ENCODE measurements around the gene PON2. TPM values are rescaled to one million over a fixed set of nuclear protein-coding genes. Genes with fewer than 3 reads are reported as not detected.
"Not testable (repeated sequence)": the region's sequence is repeated elsewhere in the genome, so short reads cannot be mapped to it uniquely, and the experiment has no call there.

PON2 gene
- 1 to 10 TPM; 6.3 to 6.9 TPM for total RNA-seq

DNA sequence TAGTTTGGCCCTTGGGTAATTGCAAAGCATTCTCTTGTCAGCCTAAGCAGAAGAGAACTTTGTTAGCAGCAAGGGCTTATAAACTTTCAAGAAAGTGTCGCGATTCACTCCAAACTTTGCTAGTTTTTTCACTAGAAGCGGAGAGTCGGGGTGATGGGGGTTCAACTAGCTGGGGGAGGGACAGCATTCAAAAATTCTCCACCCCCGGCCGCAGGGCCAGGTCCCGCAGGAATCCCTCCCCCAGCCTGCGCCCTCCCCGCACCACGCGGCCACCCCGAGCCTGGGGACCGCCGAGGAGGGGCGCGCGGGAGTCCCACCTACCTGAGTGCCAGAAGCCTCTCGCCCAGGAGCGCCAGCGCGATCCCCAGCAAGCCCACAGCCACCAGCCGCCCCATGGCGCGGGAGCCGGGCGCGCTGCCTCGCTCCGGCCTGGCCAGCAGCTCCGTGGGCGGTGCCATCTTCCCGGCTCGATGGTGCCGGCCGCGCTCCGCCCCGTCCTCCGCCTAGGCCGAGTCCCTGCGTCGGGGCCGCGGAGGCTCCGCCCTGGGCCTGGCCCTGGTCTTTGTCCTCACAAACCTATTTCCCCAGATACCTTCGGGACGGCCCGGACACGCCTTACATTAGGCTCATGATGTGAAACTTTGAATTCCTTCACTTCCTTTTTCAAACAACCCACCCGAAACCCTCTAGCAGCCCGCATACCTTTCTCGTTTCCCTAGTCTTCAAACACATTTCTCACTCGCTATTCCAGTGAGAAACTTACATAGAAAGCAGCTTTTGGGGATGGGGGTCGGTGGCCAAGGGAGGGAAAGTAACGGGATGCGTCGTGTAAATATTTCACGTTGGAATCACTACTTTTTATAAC lies at the start of gene PON2:
PON2 (minus strand) TSS at position 472 of the 865 bp plus-strand sequence; CDS start at position 395, 77 bp downstream.
- CTCF ChIA-PET, result interaction anchor here (1.1 kb wide), 1 partner anchor 39 kb away, joined by 5 read pairs; no protein-coding TSS in a partner anchor
- POLR2A ChIA-PET, result interaction anchor here (0.6 kb wide), 1 partner anchor 1429 kb away, joined by 3 read pairs; no protein-coding TSS in a partner anchor

DNA sequence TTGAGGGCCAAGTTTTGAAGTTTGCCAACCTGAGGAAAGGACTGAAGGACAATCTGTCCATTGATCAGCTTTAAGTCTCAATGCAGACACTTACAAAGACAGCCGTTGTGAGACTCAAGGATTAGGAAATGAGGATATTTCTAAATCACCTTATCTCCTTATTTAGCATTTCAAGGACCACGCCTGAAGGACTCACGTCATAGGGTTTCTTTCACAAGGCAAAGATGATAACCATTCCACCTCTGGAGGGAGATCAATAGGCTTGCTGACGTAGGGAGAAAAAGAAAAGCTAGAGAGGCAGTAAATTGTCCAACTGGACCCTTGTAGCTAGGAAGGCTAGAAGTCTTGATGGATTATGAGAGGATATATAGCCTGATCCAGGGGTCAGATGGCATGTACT lies 47.6 kb upstream of the PON2 start:
- CTCF ChIA-PET, result no interaction called here

DNA sequence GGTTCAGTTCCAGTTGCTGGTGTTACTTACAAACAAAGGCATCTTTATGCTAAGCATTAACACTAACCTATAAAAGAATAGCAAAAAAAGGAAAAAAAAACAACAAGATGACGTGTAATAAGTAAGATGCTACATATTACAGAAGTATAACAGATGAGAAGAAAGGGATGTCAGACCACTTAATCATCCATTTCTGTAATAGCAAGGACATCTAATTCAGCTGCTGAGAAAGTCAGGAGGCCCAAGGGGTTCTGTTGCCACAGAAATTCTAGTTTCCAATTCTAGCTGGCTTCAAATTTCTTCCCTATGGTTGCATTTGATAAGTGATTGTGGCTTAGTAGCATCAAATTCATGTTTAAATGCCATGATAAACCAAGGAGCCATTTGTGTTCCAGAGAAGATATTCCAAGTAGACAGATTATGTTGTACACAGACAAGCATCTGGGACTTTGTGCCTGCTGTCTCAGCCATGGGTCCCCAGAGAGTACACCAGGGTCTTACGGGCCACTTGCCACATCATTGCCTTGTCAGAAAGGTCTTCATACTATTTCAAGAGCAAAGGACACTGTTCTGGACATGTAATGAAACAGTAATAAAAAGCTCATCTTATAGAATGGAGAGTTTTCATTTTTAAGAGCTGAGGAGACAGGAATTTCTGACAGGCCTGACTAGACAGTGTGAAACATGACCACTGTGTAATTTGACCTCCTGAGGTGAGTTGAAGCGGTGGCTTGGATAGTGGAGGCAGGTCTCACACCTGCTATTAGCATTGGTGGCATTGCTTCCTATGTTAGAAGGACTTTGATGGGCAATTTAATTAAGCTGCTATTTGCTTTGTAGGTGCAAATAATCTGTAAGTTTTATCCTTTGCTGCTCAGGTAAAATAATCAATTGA lies 46.7 kb upstream of the PON2 start:
- CTCF ChIA-PET, result no interaction called here
- POLR2A ChIA-PET, result no interaction called here

More for the DNA sequence above, 47.6 kb upstream of the PON2 start:
- POLR2A ChIA-PET, result no interaction called here

DNA sequence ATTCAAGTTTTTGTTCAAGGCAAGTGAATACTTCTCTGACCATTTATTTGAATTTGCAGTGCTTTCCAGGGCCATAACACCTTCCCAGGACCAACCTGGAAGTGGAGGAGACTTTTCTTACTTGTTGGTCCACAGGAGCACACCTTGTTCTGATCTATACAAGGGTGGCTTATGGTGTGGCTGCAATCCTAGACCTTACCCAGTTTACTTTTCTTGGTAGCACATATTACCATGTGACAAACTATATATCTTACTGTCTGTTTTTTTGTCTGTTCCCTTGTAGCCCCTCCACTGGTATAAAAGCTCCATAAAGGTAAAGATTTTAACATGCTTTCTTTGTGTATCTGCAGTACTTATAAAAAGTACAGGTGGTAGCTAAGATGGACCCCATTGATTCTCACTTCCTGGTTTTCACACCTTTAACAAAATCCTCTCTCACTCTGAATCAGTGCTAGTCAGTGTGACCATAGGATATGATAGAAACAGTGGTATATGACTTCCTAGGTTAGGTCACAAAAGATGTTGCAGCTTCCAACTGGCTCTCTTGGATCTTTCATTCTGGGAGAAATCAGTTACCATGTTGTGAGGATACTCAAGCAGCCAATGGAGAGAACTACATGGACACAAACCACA lies 45.3 kb upstream of the PON2 start:
- ChIA-PET CTCF (no interaction called here), POLR2A (no interaction called here)

DNA sequence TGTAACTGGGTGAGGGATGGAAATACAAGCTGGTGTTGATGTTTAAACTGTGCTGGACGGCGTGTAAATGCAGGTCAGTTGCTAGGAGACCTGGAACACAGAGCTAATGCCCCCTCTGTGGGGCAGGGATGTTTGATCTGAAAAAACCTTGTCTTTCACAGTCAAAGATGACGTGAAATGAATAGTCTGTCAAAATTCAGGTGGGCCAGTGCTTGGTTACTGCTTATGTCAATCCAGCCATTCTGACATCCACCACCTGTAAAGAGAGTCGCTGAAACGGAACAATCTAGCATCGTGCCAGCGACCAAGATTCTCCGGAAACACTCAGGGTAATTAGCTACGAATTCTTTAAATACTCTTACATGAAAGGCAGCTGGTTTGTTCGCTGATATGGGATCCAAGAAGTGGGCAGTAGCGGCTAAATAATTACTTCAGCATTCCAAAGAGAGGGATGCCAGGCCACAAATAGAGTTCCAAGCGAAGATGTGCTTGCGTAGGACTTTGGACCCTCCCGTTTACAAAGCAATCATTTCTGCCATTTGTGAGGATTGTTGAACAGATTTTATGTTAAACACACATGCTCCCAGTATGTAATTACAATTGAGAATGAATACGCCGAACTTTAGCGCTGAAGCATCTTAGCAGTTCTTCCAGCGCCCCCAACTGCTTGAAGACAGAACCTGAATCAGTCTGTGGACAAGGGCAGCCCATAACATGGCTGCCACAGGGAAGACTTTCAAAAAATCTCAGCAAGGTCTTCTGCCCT lies 43.6 kb upstream of the PON2 start:
- POLR2A ChIA-PET, result no interaction called here
- CTCF ChIA-PET, result no interaction called here

DNA sequence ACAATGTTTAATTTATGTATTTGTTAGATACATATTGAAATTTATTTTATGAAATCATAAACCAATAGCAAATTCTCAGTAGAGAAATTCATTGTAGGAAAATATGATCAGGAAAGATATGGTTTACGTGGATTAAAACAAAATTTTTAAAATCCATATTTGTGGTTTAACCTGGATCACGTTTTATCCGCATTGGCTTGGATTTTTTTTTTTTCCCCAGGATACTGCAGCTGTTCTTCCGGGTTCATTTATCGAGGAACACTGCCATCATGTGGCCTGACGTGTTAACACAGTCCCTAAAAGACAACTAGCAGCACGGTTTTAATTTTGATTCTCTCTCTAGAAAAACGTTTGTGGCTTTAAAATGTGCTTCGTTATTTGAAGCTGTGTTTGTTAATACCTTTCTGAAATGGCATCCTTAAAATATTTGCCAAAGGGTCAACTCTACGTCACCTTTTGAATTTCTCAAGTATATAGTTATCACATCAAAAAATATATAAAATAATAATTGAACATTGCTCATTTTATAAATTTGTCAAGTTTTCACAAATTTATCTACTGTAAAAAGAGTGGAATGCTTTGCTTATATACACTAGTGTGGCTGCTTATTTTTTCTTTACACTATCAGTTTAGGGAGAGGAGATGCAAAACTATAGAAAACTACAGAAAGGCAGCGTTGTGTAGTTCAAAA lies 42.2 kb upstream of the PON2 start:
- ChIA-PET CTCF (interaction anchor here (0.5 to 1.5 kb wide), 3 partner anchors 12 to 81 kb away, joined by 3 to 5 read pairs (median 3); partner anchors contain the start of gene PON3), POLR2A (no interaction called here)

DNA sequence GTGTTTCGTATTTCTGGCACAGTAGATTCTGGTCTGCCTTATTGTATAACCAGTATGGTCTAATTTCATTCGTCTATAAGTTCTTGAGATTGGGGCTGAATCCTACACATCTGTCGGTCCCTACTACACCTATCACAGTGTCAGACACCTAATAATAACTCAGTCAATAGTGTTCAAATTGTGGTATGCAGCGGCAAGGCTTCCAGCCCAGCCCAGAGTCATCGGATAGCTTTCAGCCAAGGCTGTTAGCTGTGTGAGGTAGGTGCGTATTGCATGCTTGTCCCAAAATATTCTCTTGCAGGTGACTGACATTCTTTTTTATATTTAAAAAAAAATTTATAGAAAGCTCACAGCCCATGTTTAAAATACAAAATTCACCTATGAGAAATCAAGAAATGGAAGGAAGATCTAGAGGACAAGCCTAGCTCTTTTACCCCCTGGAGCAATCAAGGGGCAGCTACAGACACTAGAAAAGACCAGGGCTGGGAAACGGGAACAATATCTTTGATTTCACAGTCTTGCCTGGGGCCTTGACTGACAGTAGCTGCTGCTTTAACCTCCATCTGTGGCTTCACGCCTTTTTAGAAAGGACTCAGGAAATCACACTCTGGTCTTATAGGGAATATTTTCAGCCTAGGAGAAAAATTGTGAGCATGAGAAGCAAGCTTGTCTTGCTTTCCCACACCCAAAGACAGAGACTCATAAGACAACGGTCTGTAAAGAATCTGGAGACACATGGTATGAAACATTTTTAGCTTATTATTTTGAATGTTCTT lies 41.4 kb upstream of the PON2 start:
- CTCF ChIA-PET, result interaction anchor here (0.5 to 1.5 kb wide), 4 partner anchors 12 to 80 kb away, joined by 3 to 5 read pairs (median 3); partner anchors contain the start of gene PON3

DNA sequence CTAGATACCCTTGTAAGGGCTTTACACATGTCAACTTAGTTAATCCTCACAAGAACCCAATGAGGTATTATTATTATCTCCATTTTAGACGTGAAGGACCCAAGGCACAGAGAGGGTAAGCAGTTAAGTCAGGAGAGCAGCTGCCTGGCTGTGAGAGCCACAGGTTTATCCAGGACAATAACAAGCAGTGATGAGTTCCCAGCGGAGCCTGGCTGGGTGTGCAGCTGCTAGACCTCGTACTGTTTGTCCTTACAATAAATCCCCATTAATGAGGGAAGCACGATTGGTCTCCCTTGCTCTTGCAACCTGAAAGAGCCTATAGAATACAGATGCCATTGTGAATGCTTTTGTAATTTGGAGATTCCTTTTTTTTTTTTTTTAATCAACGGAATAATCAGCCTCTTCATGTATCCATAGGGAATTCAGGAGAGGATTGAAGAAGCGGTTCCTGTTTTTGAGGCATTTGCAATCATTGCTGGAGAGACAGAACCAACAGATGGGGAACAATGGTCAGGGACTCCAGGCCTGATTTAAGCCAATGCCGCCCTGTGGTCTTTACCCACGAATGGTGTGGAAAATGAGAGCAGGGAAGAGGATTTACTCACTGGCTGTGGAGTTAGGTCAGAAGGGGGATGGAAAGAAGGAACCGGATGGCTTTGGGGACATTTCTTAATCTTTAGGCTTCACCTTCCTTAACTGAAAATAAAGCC lies 38.6 kb upstream of the PON2 start:
- POLR2A ChIA-PET, result no interaction called here
- CTCF ChIA-PET, result no interaction called here

More for the DNA sequence above, 41.4 kb upstream of the PON2 start:
- POLR2A ChIA-PET, result no interaction called here

DNA sequence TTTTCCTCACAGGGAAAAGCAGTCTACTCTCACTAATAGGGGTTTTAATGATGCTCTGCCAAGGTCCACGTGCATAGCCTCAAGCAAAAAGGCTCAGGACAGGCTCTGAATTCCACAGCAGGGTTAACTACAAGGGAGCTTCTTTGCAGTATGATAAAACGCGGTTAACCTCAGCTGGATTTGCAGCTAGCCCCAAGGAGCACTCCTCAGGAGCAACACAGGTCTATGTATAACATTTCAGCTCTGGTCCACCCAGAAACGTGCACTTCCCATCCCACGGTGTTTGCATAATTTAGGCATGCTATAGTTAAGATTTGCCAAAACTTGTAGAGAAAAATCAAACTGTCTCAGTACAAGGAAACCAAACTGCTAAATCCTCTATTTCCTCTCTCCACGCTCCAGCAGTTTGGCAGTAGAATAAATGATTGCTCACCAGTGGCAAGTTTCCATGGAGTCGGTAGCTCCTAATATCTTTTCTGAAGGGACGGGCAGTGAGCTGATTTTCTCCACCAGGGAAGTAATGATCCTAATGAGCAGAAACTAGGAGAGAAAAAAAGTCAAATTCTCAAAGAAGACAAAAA lies 37.8 kb upstream of the PON2 start:
- ChIA-PET POLR2A (no interaction called here), CTCF (interaction anchor here (0.6 kb wide), 1 partner anchor 322 kb away, joined by 3 read pairs; no protein-coding TSS in a partner anchor)

DNA sequence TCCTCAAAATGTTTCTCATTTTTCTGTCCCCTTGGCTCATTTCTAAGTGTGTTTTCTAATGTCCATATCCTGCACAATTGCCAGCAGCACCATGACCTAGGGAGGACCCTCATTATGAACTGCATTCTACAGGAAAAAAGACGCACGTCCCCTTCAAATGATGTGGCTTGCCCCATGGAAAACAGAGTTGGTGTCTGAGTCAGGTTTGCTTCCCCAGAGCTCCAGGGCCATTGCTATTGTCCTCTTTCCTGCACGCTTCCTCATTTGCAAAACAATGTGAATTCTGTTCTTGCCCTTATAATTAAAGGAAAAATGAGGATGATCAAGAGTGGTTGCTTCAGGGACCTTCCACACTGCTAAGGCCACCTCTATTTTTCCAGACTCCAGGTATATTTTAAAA lies 36.2 kb upstream of the PON2 start:
- POLR2A ChIA-PET, result no interaction called here
- CTCF ChIA-PET, result no interaction called here

DNA sequence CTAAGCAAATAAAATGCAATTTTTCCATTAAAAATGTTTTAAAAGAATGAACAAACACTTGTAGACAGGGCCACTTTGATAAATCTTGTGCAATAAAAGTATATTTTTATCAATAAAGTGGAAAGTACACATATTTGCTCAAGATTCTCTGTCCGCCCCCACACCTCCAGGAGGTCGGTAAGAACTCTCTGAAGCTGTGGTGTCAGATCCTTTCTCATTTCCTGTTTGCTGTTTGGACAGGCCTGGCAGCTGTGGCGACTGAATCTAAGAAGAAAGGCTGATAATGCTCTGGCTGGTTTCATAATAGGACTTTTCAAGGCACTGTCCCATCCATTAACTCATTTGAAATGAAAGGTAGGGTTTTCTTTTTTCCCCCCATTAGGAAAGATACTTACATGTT lies 35.6 kb upstream of the PON2 start:
- ChIA-PET POLR2A (no interaction called here), CTCF (no interaction called here)

DNA sequence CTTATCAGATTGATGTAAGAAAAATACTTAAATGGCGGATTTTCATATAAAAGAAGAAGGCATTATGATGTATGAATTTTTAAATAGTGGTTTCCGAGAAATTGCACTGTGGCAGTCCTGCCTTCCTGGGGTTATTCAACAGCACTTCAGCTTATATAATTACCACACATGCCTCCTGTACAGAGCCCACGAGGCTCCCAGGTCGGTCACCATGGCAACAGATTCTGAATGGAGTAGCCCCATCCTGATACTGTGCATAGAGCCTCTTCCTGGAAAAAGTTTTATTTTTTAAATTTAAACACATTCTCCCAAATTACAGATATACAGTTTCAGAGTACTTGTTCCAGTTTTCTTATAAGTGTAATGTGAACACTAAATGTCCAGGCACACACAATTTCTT lies 35.0 kb upstream of the PON2 start:
- ChIA-PET CTCF (no interaction called here), POLR2A (no interaction called here)

DNA sequence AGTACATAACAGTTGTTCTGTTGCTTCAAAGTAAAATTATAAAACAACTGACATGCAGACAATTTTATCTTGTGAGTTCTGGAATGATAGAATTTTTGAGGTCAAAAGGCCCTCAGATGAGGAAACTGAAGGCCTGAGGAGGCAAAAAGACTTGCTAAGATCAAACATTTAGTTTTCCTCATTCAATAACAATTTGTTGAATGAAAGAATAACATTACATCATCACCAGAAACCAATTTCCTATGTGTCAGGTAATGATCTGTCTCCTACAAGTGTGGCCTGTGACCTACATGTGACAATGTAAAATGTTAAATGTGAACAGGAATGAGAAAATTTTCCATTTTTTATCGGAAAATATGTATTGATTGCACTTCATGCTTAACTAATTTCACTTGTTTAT lies 34.4 kb upstream of the PON2 start:
- POLR2A ChIA-PET, result no interaction called here
- CTCF ChIA-PET, result no interaction called here

DNA sequence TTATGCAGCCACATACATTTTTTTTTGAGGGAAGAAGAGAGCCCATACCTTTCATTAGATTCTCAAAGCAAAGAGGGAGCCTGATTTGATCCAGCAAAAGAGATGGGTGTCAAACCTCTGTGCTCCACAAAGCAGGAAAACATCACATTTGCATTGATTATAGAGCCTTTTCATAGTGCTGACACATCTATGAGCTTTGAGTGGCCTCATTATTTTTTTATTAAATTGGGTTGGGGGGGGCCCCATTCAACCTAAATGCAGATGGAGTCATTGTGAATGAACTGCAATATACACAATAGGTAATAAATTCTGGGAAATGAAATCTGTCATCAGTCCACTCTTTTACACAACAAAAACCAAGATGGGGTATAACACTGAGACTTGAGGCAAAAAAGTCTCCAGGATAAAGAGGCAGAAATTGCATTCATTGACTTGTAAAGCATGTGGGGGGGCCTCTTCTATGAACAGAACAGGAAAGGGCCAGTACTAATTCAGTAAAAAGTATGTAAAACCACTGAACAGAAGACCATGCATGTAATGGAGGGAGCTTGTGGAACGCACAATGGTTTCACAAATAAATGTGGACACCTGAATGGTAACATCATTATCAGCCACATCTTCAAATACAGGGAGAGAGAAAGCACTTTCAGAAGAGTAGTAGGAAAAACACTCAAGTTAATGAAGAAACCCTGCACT lies 33.2 kb upstream of the PON2 start:
- ChIA-PET POLR2A (no interaction called here), CTCF (no interaction called here)

DNA sequence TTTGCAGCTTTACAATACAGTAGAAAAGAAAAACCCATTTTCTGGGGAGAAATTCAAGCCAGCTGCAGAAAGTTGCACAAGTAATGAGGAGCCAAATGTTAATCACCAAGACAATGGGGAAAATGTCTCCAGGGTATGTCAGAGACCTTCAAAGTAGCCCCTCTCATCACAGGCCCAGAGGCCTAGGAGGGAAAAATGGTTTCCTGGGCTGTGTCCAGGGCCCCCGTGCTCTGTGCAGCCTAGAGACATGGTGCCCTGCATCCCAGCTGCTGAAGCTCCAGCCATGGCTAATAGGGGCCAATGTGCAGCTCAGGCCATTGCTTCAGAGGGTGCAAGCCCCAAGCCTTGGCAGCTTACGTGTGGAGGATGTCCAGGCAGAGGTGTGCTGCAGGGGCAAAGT lies 25.8 kb upstream of the PON2 start:
- POLR2A ChIA-PET, result not testable (repeated sequence)
- CTCF ChIA-PET, result interaction anchor here (0.6 kb wide), 1 partner anchor 15 kb away, joined by 3 read pairs; no protein-coding TSS in a partner anchor

DNA sequence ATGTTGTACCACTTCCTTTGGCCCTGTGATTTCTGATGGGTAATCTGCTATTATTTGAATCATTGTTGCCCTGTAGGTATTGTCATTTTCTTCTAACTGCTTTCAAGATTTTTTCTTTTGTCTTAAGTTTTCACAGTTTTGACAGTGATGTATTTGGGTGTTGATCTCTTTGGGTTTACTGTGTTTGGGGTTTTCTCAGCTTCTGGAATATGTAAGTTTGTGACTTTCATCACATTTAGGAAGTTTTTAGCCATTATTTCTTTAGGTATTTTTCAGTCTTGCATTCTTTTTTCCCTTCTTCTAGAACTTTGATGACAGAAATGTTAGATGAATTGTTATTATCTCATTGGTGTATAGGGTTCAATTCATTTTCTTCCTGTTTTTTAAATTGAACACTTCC lies 23.1 kb upstream of the PON2 start:
- POLR2A ChIA-PET, result no interaction called here

More for the DNA sequence above, 23.1 kb upstream of the PON2 start:
- CTCF ChIA-PET, result no interaction called here

Measured in activated CD8-positive, alpha-beta memory T cell treated with anti-CD3 and anti-CD28 coated beads for 36 hours (primary cell).